ENCODE data around the gene PPM1N.
"Not testable (repeated sequence)": the region's sequence is repeated elsewhere in the genome, so short reads cannot be mapped to it uniquely, and the experiment has no call there.

The PPM1N gene

GRCh38 chr19:45508861-45509691, 10.8 kb downstream of the PPM1N start:
- DNase-seq (ENCODE audit: low spot score): no peak

GRCh38 chr19:45509692-45510015, 11.4 kb downstream of the PPM1N start:
- DNase-seq (ENCODE audit: low spot score): no peak

- not testable (repeated sequence) for DNase-seq (ENCODE audit: low spot score)
Measured at GRCh38 chr19:45510352-45510751, 12.1 kb downstream of the PPM1N start.

- no peak for DNase-seq (ENCODE audit: low spot score)
Measured at GRCh38 chr19:45511074-45511473, 12.8 kb downstream of the PPM1N start.

- DNase-seq (ENCODE audit: low spot score): no peak
Measured at GRCh38 chr19:45512881-45513483, 14.7 kb downstream of the PPM1N start.

GRCh38 chr19:45514376-45515051, 16.3 kb downstream of the PPM1N start:
- DNase-seq (ENCODE audit: low spot score): peak; percentile 32

GRCh38 chr19:45515081-45515624, 16.9 kb downstream of the PPM1N start:
- DNase-seq (ENCODE audit: low spot score): no peak

GRCh38 chr19:45515807-45516401, 17.7 kb downstream of the PPM1N start:
- DNase-seq (ENCODE audit: low spot score): no peak

GRCh38 chr19:45517238-45517637, 19.0 kb downstream of the PPM1N start:
- no peak for DNase-seq (ENCODE audit: low spot score)

- no peak for DNase-seq (ENCODE audit: low spot score)
Measured at GRCh38 chr19:45517641-45518468, 19.6 kb downstream of the PPM1N start.

GRCh38 chr19:45518469-45518826, 20.2 kb downstream of the PPM1N start:
- DNase-seq (ENCODE audit: low spot score): no peak

- no peak for DNase-seq (ENCODE audit: low spot score)
Measured at GRCh38 chr19:45522010-45522941, 24.0 kb downstream of the PPM1N start.

GRCh38 chr19:45523642-45524256, 25.5 kb downstream of the PPM1N start:
- DNase-seq (ENCODE audit: low spot score): peak; percentile 90

- DNase-seq (ENCODE audit: low spot score): no peak
Measured at GRCh38 chr19:45524575-45525129, 26.4 kb downstream of the PPM1N start.

GRCh38 chr19:45526143-45526542, 27.9 kb downstream of the PPM1N start:
- no peak for DNase-seq (ENCODE audit: low spot score)

GRCh38 chr19:45526971-45527370, 28.7 kb downstream of the PPM1N start:
- no peak for DNase-seq (ENCODE audit: low spot score)

GRCh38 chr19:45527731-45528130, 29.5 kb downstream of the PPM1N start:
- DNase-seq (ENCODE audit: low spot score): no peak

GRCh38 chr19:45528149-45528743, 30.0 kb downstream of the PPM1N start:
- DNase-seq (ENCODE audit: low spot score): no peak

- DNase-seq (ENCODE audit: low spot score): no peak
Measured at GRCh38 chr19:45528744-45529419, 30.6 kb downstream of the PPM1N start.

Measured in hematopoietic multipotent progenitor cell treated with erythropoietin and hydrocortisone succinate and interleukin-3 and kit ligand, for 17 days (in vitro differentiated cells).